Liver (tissue), 3 donors: ENCODE data around the gene ACACA.

ENCODE experiments used
- JUND ChIP-seq, 2 donors: IDR thresholded peaks; 2 replicates each; pipeline ENCODE4 v1.6.1; 2016; ENCODE audit warnings: antibody characterized with exemption in 2 of 2
- MAX ChIP-seq: IDR thresholded peaks from 2 replicates; pipeline ENCODE4 v1.6.1; 2016; ENCODE audit warnings: antibody characterized with exemption
- RAD21 ChIP-seq, 2 donors: IDR thresholded peaks; 2 replicates each; pipeline ENCODE4 v1.6.1; 2016; ENCODE audit warnings: antibody characterized with exemption in 2 of 2, mild to moderate bottlenecking in 2 of 2
- SP1 ChIP-seq: IDR thresholded peaks from 2 replicates; pipeline ENCODE4 v1.6.1; 2018; ENCODE audit warnings: antibody characterized with exemption, mild to moderate bottlenecking
- YY1 ChIP-seq: IDR thresholded peaks from 2 replicates; pipeline ENCODE4 v1.6.1; 2016; ENCODE audit warnings: antibody characterized with exemption, mild to moderate bottlenecking
- TF ChIP-seq, protein P1 (sequence below): fragments of 150-350 bp; IDR thresholded peaks from 2 replicates; pipeline ENCODE4 v1.5.1; 2017; ENCODE audit warnings: improper control_type of control experiment, low read depth, low read length; ENCODE audit not compliant: missing input control
- TF ChIP-seq, protein P2 (sequence below): IDR thresholded peaks from 2 replicates; pipeline ENCODE4 v1.6.1; 2016; ENCODE audit warnings: antibody characterized with exemption, mild to moderate bottlenecking
- TF ChIP-seq, protein P3 (sequence below): IDR thresholded peaks from 2 replicates; pipeline ENCODE4 v1.6.1; 2016; ENCODE audit warnings: antibody characterized with exemption
- donor health status: healthy.
- donor health status: healthy.

- TF ChIP-seq, protein P1, sequence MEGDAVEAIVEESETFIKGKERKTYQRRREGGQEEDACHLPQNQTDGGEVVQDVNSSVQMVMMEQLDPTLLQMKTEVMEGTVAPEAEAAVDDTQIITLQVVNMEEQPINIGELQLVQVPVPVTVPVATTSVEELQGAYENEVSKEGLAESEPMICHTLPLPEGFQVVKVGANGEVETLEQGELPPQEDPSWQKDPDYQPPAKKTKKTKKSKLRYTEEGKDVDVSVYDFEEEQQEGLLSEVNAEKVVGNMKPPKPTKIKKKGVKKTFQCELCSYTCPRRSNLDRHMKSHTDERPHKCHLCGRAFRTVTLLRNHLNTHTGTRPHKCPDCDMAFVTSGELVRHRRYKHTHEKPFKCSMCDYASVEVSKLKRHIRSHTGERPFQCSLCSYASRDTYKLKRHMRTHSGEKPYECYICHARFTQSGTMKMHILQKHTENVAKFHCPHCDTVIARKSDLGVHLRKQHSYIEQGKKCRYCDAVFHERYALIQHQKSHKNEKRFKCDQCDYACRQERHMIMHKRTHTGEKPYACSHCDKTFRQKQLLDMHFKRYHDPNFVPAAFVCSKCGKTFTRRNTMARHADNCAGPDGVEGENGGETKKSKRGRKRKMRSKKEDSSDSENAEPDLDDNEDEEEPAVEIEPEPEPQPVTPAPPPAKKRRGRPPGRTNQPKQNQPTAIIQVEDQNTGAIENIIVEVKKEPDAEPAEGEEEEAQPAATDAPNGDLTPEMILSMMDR = peak; percentile 89
- no peak for TF ChIP-seq JUND (IDR thresholded peaks at IDR 0.05)
- TF ChIP-seq MAX = no peak
- TF ChIP-seq, protein P2, sequence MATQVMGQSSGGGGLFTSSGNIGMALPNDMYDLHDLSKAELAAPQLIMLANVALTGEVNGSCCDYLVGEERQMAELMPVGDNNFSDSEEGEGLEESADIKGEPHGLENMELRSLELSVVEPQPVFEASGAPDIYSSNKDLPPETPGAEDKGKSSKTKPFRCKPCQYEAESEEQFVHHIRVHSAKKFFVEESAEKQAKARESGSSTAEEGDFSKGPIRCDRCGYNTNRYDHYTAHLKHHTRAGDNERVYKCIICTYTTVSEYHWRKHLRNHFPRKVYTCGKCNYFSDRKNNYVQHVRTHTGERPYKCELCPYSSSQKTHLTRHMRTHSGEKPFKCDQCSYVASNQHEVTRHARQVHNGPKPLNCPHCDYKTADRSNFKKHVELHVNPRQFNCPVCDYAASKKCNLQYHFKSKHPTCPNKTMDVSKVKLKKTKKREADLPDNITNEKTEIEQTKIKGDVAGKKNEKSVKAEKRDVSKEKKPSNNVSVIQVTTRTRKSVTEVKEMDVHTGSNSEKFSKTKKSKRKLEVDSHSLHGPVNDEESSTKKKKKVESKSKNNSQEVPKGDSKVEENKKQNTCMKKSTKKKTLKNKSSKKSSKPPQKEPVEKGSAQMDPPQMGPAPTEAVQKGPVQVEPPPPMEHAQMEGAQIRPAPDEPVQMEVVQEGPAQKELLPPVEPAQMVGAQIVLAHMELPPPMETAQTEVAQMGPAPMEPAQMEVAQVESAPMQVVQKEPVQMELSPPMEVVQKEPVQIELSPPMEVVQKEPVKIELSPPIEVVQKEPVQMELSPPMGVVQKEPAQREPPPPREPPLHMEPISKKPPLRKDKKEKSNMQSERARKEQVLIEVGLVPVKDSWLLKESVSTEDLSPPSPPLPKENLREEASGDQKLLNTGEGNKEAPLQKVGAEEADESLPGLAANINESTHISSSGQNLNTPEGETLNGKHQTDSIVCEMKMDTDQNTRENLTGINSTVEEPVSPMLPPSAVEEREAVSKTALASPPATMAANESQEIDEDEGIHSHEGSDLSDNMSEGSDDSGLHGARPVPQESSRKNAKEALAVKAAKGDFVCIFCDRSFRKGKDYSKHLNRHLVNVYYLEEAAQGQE = no peak
- TF ChIP-seq, protein P3, sequence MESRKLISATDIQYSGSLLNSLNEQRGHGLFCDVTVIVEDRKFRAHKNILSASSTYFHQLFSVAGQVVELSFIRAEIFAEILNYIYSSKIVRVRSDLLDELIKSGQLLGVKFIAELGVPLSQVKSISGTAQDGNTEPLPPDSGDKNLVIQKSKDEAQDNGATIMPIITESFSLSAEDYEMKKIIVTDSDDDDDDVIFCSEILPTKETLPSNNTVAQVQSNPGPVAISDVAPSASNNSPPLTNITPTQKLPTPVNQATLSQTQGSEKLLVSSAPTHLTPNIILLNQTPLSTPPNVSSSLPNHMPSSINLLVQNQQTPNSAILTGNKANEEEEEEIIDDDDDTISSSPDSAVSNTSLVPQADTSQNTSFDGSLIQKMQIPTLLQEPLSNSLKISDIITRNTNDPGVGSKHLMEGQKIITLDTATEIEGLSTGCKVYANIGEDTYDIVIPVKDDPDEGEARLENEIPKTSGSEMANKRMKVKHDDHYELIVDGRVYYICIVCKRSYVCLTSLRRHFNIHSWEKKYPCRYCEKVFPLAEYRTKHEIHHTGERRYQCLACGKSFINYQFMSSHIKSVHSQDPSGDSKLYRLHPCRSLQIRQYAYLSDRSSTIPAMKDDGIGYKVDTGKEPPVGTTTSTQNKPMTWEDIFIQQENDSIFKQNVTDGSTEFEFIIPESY = no peak
- TF ChIP-seq YY1 = no peak
- TF ChIP-seq SP1 = no peak
- TF ChIP-seq RAD21 (IDR thresholded peaks at IDR 0.05) = peak; percentile 93 to 96
Measured at GRCh38 chr17:37047631-37048104, 359.0 kb downstream of the ACACA start.
